ENCODE data around the gene LGR6.
A peak's percentile ranks its signal among the peaks of the same experiment; 100 is the strongest.
"Not testable (repeated sequence)": the region's sequence is repeated elsewhere in the genome, so short reads cannot be mapped to it uniquely, and the experiment has no call there.

Gene LGR6

GRCh38 chr1:202160377-202160940 is 33.1 kb upstream of the LGR6 start, which contains the start of gene PTPN7:
Gene PTPN7, minus strand, starts transcription at chr1:202160602. Its CDS starts 1,200 bp downstream, at chr1:202159402.
- peak; percentile 87 for DNase-seq

- DNase-seq, result no peak
Measured at GRCh38 chr1:202161151-202162046, 32.2 kb upstream of the LGR6 start.

DNA sequence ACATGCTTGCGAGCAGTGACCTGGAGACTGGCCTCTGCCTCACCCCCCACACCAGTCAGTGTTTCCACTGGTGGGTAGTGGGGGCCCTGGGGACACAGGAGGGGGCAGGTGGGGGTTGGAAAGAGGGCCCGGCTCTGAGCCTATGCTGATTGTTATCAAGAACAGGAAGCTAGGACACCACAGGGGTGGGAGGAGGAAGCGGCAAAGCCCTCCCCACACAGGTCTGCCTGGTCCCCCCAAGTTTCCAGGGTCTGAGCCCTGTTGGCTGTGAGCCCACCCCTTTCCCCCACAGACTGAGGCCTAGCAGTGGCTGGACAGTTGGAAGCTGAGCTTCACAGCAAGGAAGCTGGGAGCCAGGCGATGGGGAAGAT is 31.6 kb upstream of the LGR6 start:
- DNase-seq, result peak; percentile 42

GRCh38 chr1:202162418-202163280 is 30.9 kb upstream of the LGR6 start:
- DNase-seq, result peak; percentile 38

DNA sequence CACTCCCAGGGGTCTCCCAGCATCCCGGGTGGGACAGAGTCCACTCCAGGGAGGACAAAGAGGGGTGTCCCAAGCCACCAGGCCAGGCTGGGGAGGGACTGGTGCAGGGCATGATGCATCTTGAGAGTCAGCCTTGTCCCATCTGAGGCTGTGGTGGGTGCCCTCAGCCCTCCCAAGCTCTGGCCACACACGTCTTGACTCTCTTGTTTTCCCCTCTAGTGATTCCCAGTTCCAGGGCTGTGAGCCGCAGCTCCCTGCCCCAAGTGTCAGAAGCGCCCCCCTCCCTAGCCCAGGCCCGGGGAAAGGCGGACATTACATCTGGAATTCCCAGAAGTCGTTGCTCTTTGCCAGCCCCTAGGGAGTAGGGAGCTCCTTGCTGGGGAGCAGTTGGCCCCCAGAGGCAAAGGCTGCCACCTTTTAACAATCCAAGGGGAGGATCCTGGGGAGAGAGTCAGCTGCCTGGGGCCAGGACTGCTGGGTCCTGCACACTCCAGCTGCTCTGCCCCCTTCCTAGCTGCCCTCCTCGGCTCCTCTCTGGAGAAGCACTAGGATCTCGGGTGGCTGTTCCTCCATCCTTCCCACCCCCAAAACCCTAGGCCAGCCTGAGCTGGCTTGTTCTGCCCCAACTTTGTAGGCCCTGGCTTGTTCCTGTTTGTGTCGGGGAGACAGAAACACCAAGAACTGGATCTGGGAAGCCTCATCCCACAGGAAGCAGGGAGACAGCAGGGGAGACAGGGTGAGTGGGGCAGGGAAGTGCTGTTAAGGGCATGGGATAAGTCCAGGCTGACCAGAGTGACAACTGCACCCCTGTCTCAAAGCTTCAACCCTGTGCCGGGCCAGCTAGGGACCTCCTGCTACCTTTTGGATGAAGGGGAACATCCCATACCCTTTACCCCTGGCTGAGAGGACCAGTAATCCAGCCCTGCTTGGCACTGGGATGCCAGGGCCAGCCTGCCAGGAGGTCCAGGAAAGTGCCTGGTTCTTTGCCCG is 30.0 kb upstream of the LGR6 start:
- DNase-seq, result no peak

GRCh38 chr1:202164271-202165037 is 29.1 kb upstream of the LGR6 start:
- peak; percentile 78 for DNase-seq

- peak; percentile 35 for DNase-seq
Measured at GRCh38 chr1:202165267-202165941, 28.2 kb upstream of the LGR6 start.

DNA sequence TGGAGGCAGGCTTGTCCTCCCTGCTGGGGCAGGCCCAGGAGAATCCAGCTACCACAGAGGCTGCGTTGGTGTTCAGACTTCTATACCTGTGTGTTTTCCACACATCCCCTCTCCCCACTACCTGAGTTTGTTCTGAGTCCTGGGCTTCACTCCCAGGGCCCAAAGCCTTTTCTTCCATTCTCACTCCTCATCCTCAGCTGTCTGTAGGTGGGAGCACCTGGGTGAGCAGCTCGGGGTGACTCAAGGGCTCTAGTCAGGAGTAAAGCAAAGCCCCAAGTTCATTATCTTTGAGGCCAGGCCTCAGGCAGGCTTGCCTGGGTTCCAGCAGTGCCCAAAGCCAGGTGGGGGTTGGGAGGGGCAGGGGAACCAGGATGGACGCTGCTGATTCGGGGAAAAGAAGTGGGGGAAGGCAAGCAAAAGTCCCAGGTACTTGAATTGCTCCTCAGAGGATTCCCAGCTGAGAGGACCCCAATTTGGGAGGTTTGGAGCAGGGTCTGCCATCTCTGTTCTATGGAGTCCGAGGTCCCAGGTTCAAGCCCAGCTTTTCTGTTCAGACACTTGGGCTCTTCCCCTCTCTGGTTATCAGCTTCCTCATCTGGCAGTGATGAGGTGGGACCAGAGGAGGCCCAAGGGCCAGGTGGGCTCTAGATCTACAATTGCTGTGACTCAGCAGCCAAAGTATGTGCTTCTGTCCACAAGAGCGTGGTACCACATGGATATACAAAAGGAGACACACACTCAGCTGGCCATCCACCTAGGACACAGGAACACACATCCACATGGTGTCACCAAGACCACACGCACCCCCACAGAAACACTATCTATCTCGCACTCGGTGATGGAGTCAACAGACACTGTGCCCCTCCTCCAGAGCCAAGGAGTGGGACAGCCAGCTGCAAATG is 27.4 kb upstream of the LGR6 start:
- no peak for DNase-seq

DNA sequence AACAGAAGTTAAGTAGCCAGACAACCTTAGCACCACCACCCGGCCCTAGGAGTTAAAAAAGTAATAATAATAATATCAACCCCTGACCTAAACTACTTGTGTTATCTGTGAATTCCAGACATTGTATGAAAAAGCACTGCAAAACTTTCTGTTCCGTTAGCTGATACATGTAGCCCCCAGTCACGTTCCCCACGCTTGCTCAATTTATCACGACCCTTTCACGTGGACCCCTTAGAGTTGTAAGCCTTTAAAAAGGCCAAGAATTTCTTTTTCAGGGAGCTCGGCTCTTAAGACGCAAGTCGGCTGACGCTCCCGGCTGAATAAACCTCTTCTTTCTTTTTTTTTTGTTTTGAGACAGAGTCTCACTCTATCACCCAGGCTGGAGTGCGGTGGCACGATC is 26.5 kb upstream of the LGR6 start:
- not testable (repeated sequence) for DNase-seq

- DNase-seq, result no peak
Measured at GRCh38 chr1:202167708-202168415, 25.7 kb upstream of the LGR6 start.

DNA sequence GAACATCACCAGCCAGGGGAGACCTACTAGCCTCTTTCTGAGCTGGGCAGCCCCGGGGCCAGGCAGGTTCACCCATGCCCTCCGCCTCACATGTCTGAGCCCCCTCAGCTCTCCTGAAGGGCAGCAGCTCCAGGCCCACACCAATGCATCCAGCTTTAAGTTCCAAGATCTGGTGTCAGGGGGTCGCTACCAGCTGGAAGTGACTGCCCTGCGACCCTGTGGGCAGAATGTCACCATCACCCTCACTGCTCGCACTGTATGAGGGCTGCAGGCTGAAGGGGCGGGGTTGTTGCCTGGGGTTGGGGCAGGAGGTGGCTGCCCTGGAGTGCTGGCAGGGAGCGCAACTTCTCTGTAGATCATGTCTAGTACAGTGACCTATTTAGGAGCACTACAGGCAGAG is 24.7 kb upstream of the LGR6 start:
- DNase-seq, result no peak

DNA sequence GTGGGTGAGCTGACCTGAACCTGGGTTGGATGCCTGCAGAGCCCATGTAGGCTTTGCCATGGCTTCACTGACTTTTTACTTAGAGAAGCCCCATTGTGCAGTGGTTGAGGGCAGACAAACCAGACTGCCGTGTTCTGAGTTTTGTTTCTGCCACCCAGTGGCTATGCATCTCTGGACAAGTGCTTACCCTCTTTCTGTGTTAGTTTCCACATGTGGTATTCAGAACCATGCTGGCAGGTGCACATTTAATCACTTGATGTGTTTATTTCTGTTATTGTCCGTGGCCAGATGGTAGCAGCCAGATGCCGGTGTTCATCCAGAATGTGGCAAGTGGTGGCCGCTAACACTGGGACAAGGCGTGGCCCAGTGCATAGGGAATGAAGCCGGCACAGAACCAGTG is 22.9 kb upstream of the LGR6 start:
- DNase-seq, result no peak

GRCh38 chr1:202171292-202172014 is 22.1 kb upstream of the LGR6 start:
- no peak for DNase-seq

- no peak for DNase-seq
Measured at GRCh38 chr1:202172015-202172355, 21.6 kb upstream of the LGR6 start.

- DNase-seq, result no peak
Measured at GRCh38 chr1:202173993-202174392, 19.6 kb upstream of the LGR6 start.

DNA sequence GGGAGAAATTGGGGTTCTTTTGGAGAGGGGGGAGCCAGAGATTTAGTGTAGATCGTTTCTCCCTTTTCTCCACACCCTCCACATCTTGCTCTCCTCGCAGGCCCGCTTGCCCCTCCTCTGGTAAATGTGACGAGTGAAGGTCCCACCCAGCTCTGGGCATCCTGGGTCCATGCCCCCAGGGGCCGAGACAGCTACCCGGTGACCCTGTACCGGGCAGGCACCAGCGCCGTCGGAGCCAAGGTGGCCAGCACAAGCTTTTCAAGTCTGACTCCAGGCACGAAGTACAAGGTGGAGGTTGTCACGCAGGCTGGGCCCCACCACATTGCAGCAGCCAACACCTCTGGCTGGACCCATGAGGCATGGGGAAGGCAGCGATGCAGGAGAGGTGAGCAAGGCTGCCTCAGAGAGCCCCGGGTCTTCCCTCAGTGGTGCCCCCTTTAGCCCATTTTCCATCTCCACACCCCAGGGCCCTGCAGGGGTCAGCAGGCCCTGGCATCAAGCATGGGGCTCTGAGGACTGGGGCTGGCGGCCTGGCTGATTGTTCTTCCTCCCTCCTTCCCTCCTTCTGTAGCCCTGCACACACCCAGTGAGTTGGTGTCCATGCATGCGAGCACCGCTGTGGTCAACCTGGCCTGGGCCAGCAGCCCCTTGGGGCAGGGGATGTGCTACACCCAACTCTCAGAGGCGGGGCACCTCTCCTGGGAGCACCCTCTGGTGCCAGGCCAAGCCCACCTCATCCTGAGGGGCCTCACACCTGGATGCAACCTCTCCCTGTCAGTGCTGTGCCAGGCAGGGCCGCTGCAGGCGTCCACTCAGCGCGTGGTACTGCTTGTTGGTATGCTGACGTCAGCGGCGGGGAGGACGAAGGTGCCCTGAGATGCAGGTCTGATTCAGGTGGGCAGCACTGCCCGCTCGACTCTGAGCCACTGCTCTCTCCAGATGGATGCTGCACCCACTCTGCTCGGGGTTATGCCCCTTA is 16.4 kb upstream of the LGR6 start:
- DNase-seq, result no peak
